ENCODE measurements around the gene SERPINB1. TPM values are rescaled to one million over a fixed set of nuclear protein-coding genes. Genes with fewer than 3 reads are reported as not detected.

SERPINB1 gene
- total and polyA plus RNA-seq, 9 of the 15 experiments (the other 6 are each of a cell fraction or from before 2014, with no cell fraction given) = 33.9 to 108 (median 63.8) TPM

DNA sequence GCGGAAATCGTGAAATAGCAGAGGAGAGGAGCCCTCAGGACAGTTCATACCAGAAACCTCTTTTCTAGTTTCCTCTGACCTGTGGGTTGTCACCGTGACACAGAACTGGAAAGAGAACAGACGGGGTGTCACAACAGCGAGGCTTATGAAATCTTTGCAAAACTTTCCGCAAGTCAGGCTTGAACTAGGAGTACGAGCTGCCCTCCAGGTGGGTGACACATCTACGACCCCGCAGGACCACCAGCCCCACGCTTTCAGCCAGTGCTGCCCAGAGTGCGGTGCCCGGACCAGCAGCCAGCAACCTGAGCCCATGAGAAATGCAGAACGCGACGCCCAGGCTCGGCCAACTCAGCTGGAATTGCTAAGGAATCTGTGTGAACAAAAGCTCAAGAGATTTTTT lies 45.7 kb downstream of the SERPINB1 start (continued):
- TF ChIP-seq SIN3A (IDR thresholded peaks at IDR 0.05; ENCODE audit: borderline replicate concordance in 2 of 2, control insufficient read depth in 1 of 2, low read depth in 2 of 2, low read length in 2 of 2) (no peak), ZNF197 (CRISPR knock-in tag; IDR thresholded peaks at IDR 0.05; ENCODE audit: low read depth) (no peak), ZNF717 (CRISPR knock-in tag; IDR thresholded peaks at IDR 0.05) (no peak), TGIF2 (CRISPR knock-in tag; IDR thresholded peaks at IDR 0.05) (no peak), NR1H2 (CRISPR knock-in tag; IDR thresholded peaks at IDR 0.05) (no peak)

DNA sequence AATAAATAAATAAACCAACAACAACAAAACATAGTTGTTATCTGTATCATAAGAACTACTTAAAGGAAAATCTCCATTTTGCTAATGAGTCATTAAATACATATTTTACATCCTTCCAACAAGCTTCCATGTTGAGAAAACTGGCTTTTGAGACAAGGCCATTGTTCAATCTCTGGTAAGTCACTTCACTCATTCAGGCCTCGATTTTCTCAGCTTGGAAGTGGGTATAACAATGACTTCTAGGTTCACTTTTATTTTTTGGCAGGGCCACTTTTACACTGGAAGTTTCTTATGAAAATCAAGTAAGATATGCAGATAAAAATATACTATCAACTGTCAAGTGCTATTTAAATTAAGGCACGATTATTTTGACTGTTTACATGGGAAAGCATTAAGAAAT lies 46.5 kb downstream of the SERPINB1 start:
- ATAC-seq = no peak
- intact Hi-C loops (cut with micrococcal nuclease) = no loop called here
- Histone ChIP-seq H3K36me3 (ENCODE audit: control insufficient read depth, insufficient read depth, low read length) (no peaks in the 10 kb centered on the region), H4K20me1 (replicated peaks; ENCODE audit: control insufficient read depth, insufficient read depth, low read length) (no peaks in the 10 kb centered on the region), H3K4me1 (replicated peaks in 1 of 2; ENCODE audit: control insufficient read depth in 2 of 2, insufficient read depth in 2 of 2, low read length in 2 of 2) (peaks cover 11 to 13% of the 10 kb centered on the region in 2 experiments), H2AFZ (ENCODE audit: low read depth, low read length) (no peak overlapping the region), H3K27ac (ENCODE audit: extremely low read depth, low read depth, low read length) (no peak overlapping the region), H3K4me3 (no peak overlapping the region), H3K9me3 (replicated peaks; ENCODE audit: control insufficient read depth, insufficient read depth, low read depth, low read length) (0 out of 2 replicates have a peak, but pooled peaks cover 4% of the 10 kb centered on the region), H3K27me3 (ENCODE audit: control insufficient read depth in 2 of 2, insufficient read depth in 2 of 2, low read length in 2 of 2) (no peaks in the 10 kb centered on the region), H3K4me2 (ENCODE audit: insufficient read depth, low read length) (no peak overlapping the region), H3K9ac (ENCODE audit: insufficient read depth in 1 of 2, low read depth in 2 of 2, low read length in 2 of 2) (no peak overlapping the region), H3K9me1 (ENCODE audit: control insufficient read depth, insufficient read depth, low read length) (no peaks in the 10 kb centered on the region), H3K79me2 (ENCODE audit: control insufficient read depth, insufficient read depth, low read length) (no peaks in the 10 kb centered on the region)
- ChIA-PET CTCF (ENCODE audit: low intra/inter-chr PET ratio) (no interaction called here), POLR2A (interaction anchor here (2.8 kb wide), 1 partner anchor 12 kb away, joined by 12 read pairs; no protein-coding TSS in a partner anchor)
- in situ Hi-C loops (cut with MboI) = no loop called here
- no peak for DNase-seq (ENCODE audit: extremely low read depth in 1 of 4, low spot score in 3 of 4)
- 26% methylated on average over 2 of the region's 2 CpGs for WGBS (ENCODE audit: insufficient coverage, low coverage, missing lambda C conversion rate)
- FAIRE-seq = no peak
- no TSS peak for BruUV-seq (replicated peaks)
- TF ChIP-seq, protein P1, sequence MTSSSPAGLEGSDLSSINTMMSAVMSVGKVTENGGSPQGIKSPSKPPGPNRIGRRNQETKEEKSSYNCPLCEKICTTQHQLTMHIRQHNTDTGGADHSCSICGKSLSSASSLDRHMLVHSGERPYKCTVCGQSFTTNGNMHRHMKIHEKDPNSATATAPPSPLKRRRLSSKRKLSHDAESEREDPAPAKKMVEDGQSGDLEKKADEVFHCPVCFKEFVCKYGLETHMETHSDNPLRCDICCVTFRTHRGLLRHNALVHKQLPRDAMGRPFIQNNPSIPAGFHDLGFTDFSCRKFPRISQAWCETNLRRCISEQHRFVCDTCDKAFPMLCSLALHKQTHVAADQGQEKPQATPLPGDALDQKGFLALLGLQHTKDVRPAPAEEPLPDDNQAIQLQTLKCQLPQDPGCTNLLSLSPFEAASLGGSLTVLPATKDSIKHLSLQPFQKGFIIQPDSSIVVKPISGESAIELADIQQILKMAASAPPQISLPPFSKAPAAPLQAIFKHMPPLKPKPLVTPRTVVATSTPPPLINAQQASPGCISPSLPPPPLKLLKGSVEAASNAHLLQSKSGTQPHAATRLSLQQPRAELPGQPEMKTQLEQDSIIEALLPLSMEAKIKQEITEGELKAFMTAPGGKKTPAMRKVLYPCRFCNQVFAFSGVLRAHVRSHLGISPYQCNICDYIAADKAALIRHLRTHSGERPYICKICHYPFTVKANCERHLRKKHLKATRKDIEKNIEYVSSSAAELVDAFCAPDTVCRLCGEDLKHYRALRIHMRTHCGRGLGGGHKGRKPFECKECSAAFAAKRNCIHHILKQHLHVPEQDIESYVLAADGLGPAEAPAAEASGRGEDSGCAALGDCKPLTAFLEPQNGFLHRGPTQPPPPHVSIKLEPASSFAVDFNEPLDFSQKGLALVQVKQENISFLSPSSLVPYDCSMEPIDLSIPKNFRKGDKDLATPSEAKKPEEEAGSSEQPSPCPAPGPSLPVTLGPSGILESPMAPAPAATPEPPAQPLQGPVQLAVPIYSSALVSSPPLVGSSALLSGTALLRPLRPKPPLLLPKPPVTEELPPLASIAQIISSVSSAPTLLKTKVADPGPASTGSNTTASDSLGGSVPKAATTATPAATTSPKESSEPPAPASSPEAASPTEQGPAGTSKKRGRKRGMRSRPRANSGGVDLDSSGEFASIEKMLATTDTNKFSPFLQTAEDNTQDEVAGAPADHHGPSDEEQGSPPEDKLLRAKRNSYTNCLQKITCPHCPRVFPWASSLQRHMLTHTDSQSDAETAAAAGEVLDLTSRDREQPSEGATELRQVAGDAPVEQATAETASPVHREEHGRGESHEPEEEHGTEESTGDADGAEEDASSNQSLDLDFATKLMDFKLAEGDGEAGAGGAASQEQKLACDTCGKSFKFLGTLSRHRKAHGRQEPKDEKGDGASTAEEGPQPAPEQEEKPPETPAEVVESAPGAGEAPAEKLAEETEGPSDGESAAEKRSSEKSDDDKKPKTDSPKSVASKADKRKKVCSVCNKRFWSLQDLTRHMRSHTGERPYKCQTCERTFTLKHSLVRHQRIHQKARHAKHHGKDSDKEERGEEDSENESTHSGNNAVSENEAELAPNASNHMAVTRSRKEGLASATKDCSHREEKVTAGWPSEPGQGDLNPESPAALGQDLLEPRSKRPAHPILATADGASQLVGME (CRISPR knock-in tag; IDR thresholded peaks at IDR 0.05) = no peak
- no peak for TF ChIP-seq SAFB (IDR thresholded peaks at IDR 0.05; ENCODE audit: borderline replicate concordance, low read depth, low read length)
- TF ChIP-seq, protein P2, sequence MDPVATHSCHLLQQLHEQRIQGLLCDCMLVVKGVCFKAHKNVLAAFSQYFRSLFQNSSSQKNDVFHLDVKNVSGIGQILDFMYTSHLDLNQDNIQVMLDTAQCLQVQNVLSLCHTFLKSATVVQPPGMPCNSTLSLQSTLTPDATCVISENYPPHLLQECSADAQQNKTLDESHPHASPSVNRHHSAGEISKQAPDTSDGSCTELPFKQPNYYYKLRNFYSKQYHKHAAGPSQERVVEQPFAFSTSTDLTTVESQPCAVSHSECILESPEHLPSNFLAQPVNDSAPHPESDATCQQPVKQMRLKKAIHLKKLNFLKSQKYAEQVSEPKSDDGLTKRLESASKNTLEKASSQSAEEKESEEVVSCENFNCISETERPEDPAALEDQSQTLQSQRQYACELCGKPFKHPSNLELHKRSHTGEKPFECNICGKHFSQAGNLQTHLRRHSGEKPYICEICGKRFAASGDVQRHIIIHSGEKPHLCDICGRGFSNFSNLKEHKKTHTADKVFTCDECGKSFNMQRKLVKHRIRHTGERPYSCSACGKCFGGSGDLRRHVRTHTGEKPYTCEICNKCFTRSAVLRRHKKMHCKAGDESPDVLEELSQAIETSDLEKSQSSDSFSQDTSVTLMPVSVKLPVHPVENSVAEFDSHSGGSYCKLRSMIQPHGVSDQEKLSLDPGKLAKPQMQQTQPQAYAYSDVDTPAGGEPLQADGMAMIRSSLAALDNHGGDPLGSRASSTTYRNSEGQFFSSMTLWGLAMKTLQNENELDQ (CRISPR knock-in tag; IDR thresholded peaks at IDR 0.05; ENCODE audit: borderline replicate concordance) = no peak
- TF ChIP-seq ZNF24 (IDR thresholded peaks at IDR 0.05) = peak; percentile 88
- peak; percentile 79 for TF ChIP-seq ADNP (tag; IDR thresholded peaks at IDR 0.05)
- TF ChIP-seq BDP1 (IDR thresholded peaks at IDR 0.05; ENCODE audit: insufficient read depth, insufficient read length) = no peak
- no peak for TF ChIP-seq SRSF7 (optimal IDR thresholded peaks at IDR 0.05; ENCODE audit: low read depth, low read length)
- no peak for TF ChIP-seq EP400 (IDR thresholded peaks at IDR 0.05)
- no peak for TF ChIP-seq COPS2 (conservative IDR thresholded peaks at IDR 0.05)
